ENCODE measurements around the gene PGA3. TPM values are rescaled to one million over a fixed set of nuclear protein-coding genes. Genes with fewer than 3 reads are reported as not detected.
A peak's percentile ranks its signal among the peaks of the same experiment; 100 is the strongest.
"Not testable (repeated sequence)": the region's sequence is repeated elsewhere in the genome, so short reads cannot be mapped to it uniquely, and the experiment has no call there.

The PGA3 gene
- total and polyA plus RNA-seq, 12 donors = 0.18 to 3.4 (median 0.77) TPM; not detected in 6

- no peak for DNase-seq
- Histone ChIP-seq H3K27me3 (peaks cover 0 to 5% (median 0%) of the 10 kb centered on the region in 7 donors), H3K4me3 (peak overlapping the region in 1 of 10 donors; percentile 30), H3K36me3 (no peaks in the 10 kb centered on the region), H3K9me3 (peaks cover 0 to 2% (median 0%) of the 10 kb centered on the region in 11 donors), H3K27ac (peak overlapping the region in 4 of 10 donors; percentile 13 to 99 (median 32)), H3K4me1 (peaks cover 0 to 71% (median 24%) of the 10 kb centered on the region in 9 donors)
- WGBS, 2 donors = 74 to 78% methylated on average over 13 of the region's 13 CpGs
- intact Hi-C loops (cut with DNase I) = no loop called here
- TF ChIP-seq CTCF (IDR thresholded peaks at IDR 0.05) = no peak
- no peak for ATAC-seq
Observed at GRCh38 chr11:61163714-61164605, 39.4 kb upstream of the PGA3 start.

- ATAC-seq = no peak
- peak overlapping the region in 1 of 10 donors; percentile 30 for H3K4me3 ChIP-seq
- peaks cover 0 to 11% (median 0%) of the 10 kb centered on the region in 7 donors for H3K27me3 ChIP-seq
- intact Hi-C loops (cut with DNase I) = no loop called here
- peaks cover 0 to 5% (median 0%) of the 10 kb centered on the region in 11 donors for H3K9me3 ChIP-seq
- H3K4me1 ChIP-seq = peaks cover 0 to 63% (median 17%) of the 10 kb centered on the region in 9 donors
- TF ChIP-seq CTCF (IDR thresholded peaks at IDR 0.05) = no peak
- no peak for DNase-seq
- no peaks in the 10 kb centered on the region for H3K36me3 ChIP-seq
- H3K27ac ChIP-seq = peak overlapping the region in 3 of 10 donors; percentile 31 to 99 (median 52)
- 75 to 77% methylated on average over 13 of the region's 13 CpGs for WGBS, 2 donors
Observed at GRCh38 chr11:61164606-61165424, 38.5 kb upstream of the PGA3 start.

- 43 to 60% methylated on average over 2 to 3 of the region's 7 CpGs for WGBS, 2 donors
- peaks cover 0 to 54% (median 8%) of the 10 kb centered on the region in 9 donors for H3K4me1 ChIP-seq
- peaks cover 0 to 15% (median 0%) of the 10 kb centered on the region in 7 donors for H3K27me3 ChIP-seq
- intact Hi-C loops (cut with DNase I); H3K4me3 ChIP-seq; DNase-seq; ATAC-seq; H3K9me3 ChIP-seq; H3K36me3 ChIP-seq: not testable (repeated sequence)
- H3K27ac ChIP-seq = peak overlapping the region in 2 of 10 donors; percentile 52 to 99
Observed at GRCh38 chr11:61165785-61166184, 37.5 kb upstream of the PGA3 start.

GRCh38 chr11:61166331-61166730 lies 37.0 kb upstream of the PGA3 start:
- Histone ChIP-seq H3K4me1 (peaks cover 0 to 52% (median 8%) of the 10 kb centered on the region in 9 donors), H3K27me3 (peaks cover 0 to 15% (median 0%) of the 10 kb centered on the region in 7 donors), H3K4me3 (peak overlapping the region in 1 of 10 donors; percentile 20), H3K27ac (peak overlapping the region in 1 of 10 donors; percentile 20)
- WGBS, 2 donors = 93% methylated on average over 13 to 26 of the region's 31 CpGs
- intact Hi-C loops (cut with DNase I); ATAC-seq; DNase-seq; H3K36me3 ChIP-seq; H3K9me3 ChIP-seq: not testable (repeated sequence)

All from heart right ventricle (tissue), 16 donors.